DMS53 (cell line): Measurements from ENCODE around the gene CHRNA10.

Experiments
- DNase-seq: peaks from one replicate; lab custom pipeline; 2025; lab: John Stamatoyannopoulos, UW

CHRNA10 gene, protein sequence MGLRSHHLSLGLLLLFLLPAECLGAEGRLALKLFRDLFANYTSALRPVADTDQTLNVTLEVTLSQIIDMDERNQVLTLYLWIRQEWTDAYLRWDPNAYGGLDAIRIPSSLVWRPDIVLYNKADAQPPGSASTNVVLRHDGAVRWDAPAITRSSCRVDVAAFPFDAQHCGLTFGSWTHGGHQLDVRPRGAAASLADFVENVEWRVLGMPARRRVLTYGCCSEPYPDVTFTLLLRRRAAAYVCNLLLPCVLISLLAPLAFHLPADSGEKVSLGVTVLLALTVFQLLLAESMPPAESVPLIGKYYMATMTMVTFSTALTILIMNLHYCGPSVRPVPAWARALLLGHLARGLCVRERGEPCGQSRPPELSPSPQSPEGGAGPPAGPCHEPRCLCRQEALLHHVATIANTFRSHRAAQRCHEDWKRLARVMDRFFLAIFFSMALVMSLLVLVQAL

DNA sequence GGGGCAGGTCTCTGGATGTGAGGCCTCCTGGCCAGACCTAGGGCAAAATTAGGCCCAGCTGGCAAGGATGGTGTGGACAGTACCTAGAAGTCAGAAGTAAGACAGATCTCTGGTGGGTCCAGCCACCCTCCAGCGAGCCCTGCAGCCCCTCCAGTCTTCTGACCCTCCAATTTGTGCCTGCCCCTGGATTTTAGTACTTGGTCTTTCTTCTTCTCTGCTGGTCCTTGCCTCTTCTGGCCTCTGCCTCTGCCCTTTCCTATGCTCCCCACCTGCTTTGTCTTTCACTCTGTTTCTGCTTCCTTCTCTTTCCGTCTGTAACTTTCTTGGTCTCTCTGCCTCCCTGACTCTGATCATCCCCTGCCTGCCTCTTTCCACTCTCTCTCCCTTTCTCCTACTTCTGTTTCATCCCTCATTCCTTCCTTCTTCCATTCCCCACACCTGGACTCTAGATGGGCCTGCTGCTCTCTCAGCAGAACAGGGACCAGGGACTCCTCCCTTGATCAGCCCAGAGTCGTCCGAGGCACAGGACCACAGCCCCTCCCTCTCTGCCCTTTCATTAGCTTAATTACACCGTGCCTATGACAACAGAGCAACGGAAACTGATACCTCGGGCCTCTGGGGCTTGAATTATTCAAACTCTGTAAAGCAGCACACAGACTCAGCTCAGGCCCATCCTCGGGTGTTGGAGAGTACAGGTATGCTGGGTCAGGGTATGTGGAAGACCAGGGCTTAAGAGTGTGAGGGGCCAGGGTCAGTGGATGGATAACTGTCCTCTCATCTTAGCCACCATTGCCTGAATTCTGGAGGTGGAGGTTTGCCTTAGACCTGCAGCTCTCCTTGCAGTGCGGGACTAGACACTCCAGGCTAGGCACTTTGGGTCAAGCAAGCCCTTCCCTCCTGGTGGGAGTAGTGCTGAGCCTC lies at the start of gene CHRNA10:
TSS of gene CHRNA10 (minus strand) at position 51 of the 921 bp plus-strand sequence. CDS start 72 bp downstream, outside the sequence.
- DNase-seq: no peak

DNA sequence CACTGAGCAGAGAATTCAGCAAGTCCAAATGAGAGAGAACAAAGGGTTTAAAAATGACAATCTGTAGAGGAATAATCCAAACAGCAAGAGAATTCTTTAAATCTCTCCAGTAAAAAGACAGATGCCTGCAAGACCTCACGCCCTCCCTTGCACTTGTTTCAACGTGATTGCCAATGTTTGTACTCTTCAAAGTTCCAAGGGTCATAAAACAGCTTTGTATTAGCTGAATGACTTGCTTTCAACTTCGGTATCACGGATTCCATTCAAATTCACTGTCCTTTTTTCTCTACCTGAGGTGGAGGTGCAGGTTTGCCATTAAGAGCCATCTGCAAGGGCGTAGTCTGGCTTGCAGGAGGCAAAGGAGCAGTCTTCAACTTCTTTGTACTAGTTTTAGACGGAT lies 41.1 kb upstream of the CHRNA10 start:
- DNase-seq: no peak

DNA sequence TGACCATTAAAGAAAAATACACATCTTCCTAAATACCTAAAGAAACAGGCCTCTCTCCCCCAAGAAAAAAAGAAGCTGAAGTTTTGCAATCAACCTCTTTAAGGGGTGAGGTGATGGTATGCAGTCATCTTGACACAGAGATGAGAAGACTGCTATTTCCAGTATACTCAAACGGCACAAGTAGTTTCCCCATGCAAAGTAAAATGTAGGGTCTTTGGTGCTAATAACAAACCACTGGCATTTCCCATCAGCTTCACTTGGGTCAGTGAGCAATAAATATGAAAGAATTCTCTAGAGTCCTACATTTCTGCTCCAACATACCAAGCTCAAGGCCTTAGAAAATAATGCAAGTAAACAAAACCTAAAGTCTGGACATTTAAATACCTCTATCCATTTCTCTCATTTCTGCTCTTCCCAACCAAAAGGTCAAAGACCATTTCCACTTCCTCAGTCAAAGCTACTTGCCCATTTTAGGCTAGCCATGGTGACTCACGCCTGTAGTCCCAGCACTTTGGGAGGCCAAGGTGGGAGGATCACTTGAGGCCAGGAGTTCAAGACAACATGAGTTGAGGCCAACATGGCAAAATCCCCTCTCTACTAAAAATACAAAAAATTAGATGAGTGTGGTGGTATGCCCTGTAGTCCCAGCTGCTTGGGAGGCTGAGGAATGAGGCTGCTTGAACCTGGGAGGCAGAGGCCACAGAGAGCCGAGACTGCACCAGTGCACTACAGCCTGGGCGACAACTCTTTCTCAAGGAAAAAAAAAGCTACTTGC lies 39.5 kb upstream of the CHRNA10 start:
- no peak for DNase-seq

DNA sequence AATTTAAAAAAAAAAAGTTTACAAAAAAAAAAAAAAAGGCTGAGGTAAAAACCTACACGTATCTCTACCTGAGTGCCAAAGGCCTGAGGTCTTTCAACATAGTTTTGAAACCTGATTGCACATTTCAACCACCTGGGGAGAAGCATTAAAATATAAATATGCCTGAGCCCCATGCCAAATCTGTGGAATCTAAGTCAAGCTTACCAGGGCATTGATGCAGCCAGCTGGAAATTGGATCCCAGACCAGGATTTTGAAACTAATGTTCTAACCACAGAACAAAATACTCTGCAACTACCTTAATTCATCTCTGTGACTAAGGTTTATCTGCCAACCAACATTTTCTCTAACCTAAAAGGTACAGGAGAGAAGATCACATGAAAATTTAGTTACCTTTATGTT lies 38.8 kb upstream of the CHRNA10 start:
- no peak for DNase-seq

DNA sequence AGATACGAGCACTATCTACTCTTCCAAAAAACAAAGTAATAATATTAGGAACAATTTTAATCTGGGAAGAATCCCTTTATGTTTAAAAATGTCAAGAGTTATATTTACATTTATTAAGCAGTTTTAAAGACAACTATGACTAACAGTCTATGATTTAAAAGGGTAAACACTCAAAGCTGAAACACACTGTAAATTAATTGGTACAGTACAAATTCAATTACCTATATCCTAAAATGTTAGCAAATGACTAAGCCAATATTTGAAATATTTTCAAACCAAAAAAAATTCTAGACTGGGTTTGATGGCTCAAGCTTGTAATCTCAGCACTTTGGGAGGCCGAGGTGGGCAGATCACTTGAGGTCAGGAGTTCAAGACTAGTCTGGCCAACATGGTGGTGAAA lies 36.0 kb upstream of the CHRNA10 start:
- no peak for DNase-seq

DNA sequence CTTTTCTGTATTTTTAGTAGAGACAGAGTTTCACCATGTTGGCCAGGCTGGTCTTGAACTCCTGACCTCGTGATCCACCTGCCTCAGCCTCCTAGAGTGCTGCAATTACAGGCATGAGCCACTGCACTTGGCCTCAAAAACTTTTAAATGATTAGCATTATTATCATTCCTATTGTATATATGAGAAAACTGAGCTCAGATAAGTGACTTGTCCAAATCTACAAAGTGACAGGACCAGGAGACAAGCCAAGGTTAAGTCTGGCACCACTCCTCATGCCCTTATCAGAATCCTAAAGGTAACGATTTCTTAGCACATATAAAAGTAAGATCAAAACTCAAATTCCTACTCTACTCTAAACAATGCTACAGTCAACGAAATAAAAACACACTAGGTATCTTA lies 32.2 kb upstream of the CHRNA10 start:
- no peak for DNase-seq

DNA sequence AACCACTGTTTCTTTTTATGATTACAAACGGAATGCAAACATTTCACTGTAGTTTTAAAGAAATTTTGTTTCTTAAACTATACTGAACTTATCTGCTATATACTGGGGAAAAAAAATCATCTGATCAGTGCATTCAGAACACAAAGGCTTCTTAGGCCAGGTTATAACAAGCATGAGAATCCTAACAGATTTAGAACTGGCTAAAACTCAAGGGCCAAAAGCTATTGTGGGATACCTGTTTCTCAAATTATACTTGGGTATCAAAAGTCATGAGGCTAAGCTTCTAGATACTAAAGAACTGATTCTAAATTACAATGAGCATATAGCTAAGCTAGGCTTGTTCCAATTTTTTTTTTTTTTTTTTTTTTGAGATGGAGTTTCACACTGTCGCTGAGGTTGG lies 29.7 kb upstream of the CHRNA10 start:
- DNase-seq: no peak

DNA sequence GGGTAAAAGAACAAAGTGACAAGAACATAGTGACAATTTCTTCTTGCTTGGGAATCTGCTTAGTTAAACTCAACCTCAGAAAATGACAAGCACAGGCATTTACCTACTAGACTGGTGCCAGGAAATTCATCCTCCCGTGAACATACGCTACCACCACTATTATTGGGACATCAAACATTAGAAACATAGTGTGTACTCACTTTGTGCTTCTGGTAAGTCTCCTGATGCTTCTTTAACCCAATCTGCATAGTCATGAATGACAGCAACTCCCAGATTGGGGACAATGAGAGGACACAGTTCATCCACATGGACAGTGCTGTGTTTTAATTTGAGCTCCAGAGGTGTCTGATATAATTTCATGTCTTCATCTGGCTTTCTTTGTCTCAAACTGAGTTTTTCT lies 29.2 kb upstream of the CHRNA10 start:
- no peak for DNase-seq

DNA sequence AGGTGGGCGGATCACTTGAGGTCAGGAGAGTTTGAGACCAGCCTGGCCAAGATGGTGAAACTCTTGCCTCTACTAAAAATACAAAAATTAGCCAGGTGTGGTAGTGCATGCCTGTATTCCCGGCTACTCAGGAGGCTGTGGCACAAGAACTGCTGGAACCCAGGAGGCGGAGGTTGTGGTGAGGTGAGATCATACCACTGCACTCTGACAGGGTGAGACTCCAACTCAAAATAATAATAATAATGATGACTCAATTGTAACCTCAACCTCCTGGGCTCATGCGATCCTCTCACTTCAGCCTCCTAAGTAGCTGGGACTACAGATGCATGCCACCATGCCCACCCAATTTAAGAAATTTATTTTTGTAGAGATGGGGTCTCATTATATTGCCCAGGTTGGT lies 15.6 kb upstream of the CHRNA10 start:
- no peak for DNase-seq

DNA sequence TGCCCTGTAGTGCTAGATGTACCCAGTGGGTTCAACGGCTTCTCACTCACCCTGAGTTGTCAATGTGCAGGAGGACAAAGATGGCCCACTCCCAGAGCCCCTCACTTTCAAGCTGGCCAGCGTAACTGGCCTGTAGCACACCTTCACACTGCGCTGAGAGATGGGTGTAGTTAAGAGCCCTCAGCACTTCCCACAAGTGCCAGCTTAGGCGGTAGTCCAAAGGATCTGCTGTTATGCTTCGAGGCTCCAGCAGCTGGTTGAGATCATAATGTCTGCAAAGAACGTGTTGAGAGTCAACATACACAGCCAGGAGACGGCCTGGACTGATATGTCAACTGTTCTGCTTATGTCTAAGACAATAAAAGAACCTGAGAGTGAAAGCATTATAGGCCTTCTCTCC lies 14.7 kb upstream of the CHRNA10 start:
- DNase-seq: no peak

DNA sequence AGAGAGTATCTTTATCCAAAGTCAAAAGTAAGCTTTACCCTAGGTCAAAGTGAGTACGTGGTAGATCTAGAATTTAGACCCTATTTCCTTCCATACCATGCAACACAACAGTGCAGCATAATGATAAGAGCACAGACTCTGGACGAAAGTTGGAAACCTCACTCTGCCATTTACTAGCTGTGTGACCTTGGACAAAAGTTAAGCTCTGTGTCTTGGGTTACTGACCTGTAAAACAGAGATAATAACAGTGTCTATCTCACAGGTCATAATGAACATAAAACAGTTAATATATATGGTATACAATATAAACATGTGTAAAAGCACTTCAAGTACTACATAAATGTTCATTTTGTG lies 13.6 kb upstream of the CHRNA10 start:
- DNase-seq: no peak

DNA sequence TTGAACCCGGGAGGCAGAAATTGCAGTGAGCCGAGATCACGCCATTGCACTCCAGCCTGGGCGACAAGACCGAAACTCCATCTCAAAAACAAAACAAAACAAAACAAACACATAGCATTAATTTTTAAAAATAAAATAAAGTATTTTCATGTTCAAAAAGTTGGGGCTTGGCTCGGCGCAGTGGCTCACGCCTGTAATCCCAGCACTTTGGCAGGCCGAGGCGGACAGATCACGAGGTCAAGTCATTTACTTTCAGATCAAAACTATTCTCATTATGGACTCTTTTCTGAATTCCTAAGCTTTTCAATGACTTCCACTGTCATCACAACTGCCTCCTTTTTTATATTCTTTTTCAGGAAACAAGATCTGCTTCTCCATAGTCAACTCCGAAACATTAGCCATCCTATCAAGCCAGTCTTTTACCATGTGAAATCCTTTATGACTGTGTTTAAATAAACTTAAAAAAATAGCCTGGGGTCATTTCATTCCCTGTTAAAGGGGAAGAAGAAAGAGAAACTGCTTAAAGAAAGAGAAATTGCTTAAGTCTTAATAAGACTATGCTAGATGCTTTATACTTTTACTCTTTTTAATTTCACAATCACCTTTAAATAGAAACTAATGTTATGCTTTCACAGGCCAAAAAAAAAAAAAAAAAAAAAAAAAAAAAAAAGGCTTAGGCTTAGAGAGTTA lies 13.1 kb upstream of the CHRNA10 start:
- no peak for DNase-seq

DNA sequence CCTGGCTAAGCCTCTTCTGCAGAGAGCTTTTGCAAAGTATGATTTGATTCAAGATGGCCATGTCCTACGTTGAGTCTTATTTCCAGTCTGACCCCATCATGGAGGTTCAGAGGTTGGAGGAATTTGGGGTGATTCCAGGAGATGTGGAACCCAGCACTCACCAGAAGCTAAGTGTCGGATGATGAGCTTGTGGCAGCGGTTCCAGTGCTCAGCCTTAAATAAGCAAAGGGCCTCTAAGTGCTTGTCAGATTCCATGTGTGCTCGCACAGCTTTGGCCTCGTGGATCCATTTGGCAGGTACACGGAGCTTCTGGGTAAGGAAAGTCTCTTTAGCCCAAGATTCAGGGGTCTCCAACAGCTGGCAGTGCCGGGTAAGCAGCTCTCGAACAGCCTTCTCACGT lies 11.9 kb upstream of the CHRNA10 start:
- no peak for DNase-seq

DNA sequence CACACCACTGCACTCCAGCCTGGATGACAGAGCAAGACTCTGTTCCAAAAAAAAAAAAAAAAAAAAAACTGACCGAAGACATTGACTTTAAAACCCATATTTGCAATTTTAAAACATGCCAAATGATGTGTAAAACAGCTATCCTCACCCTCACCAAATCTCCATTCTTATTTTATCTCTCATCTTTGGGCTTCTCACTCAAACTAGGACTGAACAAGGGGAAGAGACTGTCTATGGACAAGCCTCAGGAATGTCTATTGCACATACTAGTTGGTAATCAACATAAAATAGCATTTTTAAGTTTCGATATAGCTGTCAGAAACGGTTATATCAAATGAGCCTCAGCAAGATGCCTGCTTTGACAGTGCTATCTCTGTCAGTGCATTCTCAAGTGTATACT lies 7.9 kb upstream of the CHRNA10 start:
- DNase-seq: no peak

DNA sequence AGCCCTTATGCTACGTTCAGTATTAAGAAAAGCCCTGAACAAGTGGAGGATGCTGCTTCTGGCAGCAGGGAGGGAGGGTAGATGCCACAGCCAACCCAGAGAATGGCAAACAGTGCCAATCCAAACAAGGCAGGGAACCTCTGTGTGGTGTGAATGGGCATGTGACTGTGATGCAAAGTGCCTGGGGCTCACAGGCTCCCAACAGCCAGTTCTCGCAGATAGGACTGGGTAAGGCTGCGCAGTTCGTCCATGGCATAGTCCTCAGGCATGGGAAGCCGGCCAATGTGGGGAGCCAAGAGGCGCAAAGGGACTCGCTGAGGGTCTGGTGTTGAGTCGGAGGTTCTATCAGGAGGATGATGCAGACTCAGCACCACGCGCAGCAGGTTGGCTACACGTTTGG lies 4.8 kb upstream of the CHRNA10 start:
- DNase-seq: no peak

DNA sequence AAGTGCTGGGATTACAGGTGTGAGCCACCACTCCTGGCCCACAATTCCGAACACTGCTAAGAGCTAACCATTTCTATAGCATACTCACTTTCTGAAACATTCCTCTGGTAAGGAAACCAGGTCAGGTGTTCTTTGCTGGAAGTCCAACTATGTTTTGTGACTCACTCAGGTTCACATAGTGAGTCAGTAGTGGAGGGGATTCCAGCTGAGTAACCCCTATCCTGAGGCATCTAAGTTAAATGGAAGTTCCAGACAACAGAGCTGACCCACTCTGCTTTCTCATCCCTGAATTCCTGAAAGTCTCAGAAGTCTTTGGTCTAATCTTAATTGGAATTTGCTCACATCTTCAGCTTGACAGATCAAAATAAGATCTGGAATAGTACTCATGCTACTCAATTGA lies 3.0 kb upstream of the CHRNA10 start:
- DNase-seq: no peak

DNA sequence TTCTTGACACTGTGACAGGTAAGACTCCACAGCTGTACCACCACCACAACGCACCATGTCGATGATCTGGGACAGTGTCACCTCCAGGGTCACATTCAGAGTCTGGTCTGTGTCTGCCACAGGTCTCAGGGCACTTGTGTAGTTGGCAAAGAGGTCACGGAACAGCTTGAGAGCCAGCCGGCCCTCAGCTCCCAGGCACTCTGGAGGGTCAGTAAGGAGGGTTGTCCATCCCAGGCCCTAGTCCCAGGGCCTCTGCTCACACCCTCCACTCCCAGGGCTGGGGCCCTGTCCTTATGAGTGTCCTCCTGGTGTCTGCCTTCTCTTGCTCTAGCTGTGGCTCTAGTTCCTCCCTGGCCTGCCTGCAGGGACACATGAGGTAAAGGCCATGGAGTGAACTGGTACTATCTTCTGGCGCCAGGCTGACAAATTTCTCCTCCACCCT lies 1.4 kb downstream of the CHRNA10 start:
- no peak for DNase-seq

DNA sequence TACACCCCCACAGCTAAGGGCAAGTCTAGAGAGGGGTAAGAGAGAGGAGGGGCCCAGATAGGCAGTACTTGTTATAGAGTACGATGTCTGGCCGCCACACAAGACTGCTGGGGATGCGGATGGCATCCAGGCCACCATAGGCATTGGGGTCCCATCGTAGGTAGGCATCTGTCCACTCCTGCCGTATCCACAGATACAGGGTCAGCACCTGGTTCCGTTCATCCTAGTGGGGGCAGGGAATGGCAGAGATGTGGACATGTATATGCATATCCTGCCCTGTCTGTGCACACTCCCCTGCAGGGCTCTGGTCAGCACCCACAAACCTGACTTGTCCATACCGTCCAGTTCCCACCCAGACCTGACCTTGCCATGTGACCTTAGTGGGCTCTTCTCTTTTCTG lies 2.1 kb downstream of the CHRNA10 start:
- DNase-seq: no peak

DNA sequence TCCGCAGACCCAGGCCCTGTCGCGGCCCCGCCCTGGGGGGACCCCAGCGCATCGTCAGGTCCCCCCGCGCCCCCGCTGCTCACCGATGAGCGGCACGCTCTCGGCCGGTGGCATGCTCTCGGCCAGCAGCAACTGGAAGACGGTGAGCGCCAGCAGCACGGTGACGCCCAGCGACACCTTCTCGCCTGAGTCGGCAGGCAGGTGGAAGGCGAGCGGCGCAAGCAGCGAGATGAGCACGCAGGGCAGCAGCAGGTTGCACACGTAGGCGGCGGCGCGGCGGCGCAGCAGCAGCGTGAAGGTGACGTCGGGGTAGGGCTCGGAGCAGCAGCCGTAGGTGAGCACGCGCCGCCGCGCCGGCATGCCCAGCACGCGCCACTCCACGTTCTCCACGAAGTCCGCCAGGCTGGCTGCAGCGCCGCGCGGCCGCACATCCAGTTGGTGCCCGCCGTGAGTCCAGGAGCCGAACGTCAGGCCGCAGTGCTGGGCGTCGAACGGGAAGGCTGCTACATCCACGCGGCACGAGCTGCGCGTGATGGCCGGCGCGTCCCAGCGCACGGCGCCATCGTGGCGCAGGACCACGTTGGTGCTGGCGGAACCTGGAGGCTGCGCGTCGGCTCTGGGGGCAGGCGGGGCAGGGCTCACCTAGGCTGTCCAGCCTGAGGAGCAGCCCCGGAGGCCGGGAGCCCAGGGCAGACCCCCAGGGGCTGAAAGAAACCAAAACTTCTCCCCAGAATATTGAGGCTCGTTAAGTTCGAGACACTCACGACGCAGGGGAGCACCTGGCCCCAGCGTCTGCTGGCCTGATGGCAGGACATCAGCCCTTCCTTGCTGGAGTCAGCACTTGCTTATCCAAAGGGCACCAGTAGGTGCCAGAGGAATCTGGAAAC lies 3.8 kb downstream of the CHRNA10 start:
- no peak for DNase-seq

DNA sequence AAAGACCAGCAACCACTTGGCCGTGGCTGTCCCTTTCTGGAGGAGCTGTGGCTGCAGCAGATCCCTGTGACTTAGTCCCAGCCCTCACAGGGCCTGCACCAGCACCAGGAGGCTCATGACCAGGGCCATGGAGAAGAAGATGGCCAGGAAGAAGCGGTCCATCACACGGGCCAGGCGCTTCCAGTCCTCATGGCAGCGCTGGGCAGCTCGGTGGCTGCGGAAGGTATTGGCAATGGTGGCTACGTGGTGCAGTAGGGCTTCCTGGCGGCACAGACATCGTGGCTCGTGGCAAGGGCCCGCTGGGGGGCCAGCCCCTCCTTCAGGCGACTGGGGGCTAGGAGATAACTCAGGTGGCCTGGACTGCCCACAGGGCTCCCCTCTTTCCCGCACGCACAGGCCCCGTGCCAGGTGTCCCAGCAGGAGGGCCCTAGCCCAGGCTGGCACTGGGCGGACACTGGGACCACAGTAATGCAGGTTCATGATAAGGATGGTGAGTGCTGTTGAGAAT lies 5.1 kb downstream of the CHRNA10 start:
- DNase-seq: no peak
